ENCODE measurements around the gene PPM1L.

Gene PPM1L

GRCh38 chr3:161049683-161050248 is 293.7 kb downstream of the PPM1L start:
- FAIRE-seq (peak; percentile 50), DNase-seq (ENCODE audit: insufficient read length, low spot score) (no peak)
- no peak for TF ChIP-seq SPI1 (IDR thresholded peaks at IDR 0.05; ENCODE audit: low read depth, low read length)
- TF ChIP-seq POU2F2 (IDR thresholded peaks at IDR 0.05; ENCODE audit: low read depth, low read length) = no peak
- no peak for TF ChIP-seq TAF1 (IDR thresholded peaks at IDR 0.05; ENCODE audit: low read depth, low read length)
- no peak for TF ChIP-seq POLR2A (IDR thresholded peaks at IDR 0.05; ENCODE audit: low read depth, low read length)
- TF ChIP-seq POLR2AphosphoS5 (IDR thresholded peaks at IDR 0.05; ENCODE audit: low read depth, low read length) = no peak
- no peak for TF ChIP-seq PAX5 (IDR thresholded peaks at IDR 0.05; ENCODE audit: insufficient read depth, low read length, severe bottlenecking)

GRCh38 chr3:161050935-161051334 is 294.9 kb downstream of the PPM1L start:
- FAIRE-seq = peak; percentile 41
- DNase-seq (ENCODE audit: insufficient read length, low spot score) = no peak
- TF ChIP-seq POLR2AphosphoS5 (IDR thresholded peaks at IDR 0.05; ENCODE audit: low read depth, low read length) (no peak), SPI1 (IDR thresholded peaks at IDR 0.05; ENCODE audit: low read depth, low read length) (peak; percentile 72), TAF1 (IDR thresholded peaks at IDR 0.05; ENCODE audit: low read depth, low read length) (no peak), PAX5 (IDR thresholded peaks at IDR 0.05; ENCODE audit: insufficient read depth, low read length, severe bottlenecking) (no peak), POLR2A (IDR thresholded peaks at IDR 0.05; ENCODE audit: low read depth, low read length) (no peak), POU2F2 (IDR thresholded peaks at IDR 0.05; ENCODE audit: low read depth, low read length) (no peak)

- DNase-seq (ENCODE audit: insufficient read length, low spot score) (no peak), FAIRE-seq (no peak)
- no peak for TF ChIP-seq POLR2A (IDR thresholded peaks at IDR 0.05; ENCODE audit: low read depth, low read length)
- TF ChIP-seq TAF1 (IDR thresholded peaks at IDR 0.05; ENCODE audit: low read depth, low read length) = no peak
- TF ChIP-seq POU2F2 (IDR thresholded peaks at IDR 0.05; ENCODE audit: low read depth, low read length) = no peak
- TF ChIP-seq POLR2AphosphoS5 (IDR thresholded peaks at IDR 0.05; ENCODE audit: low read depth, low read length) = no peak
- no peak for TF ChIP-seq PAX5 (IDR thresholded peaks at IDR 0.05; ENCODE audit: insufficient read depth, low read length, severe bottlenecking)
- TF ChIP-seq SPI1 (IDR thresholded peaks at IDR 0.05; ENCODE audit: low read depth, low read length) = no peak
Observed at GRCh38 chr3:161051856-161052255, 295.8 kb downstream of the PPM1L start.

GRCh38 chr3:161054860-161055604 is 299.0 kb downstream of the PPM1L start:
- no peak for TF ChIP-seq SPI1 (IDR thresholded peaks at IDR 0.05; ENCODE audit: low read depth, low read length)
- TF ChIP-seq PAX5 (IDR thresholded peaks at IDR 0.05; ENCODE audit: insufficient read depth, low read length, severe bottlenecking) = no peak
- no peak for TF ChIP-seq TAF1 (IDR thresholded peaks at IDR 0.05; ENCODE audit: low read depth, low read length)
- TF ChIP-seq POLR2AphosphoS5 (IDR thresholded peaks at IDR 0.05; ENCODE audit: low read depth, low read length) = no peak
- no peak for TF ChIP-seq POLR2A (IDR thresholded peaks at IDR 0.05; ENCODE audit: low read depth, low read length)
- DNase-seq (ENCODE audit: insufficient read length, low spot score) = no peak
- no peak for FAIRE-seq

GRCh38 chr3:161064413-161064812 is 308.4 kb downstream of the PPM1L start:
- TF ChIP-seq POLR2A (IDR thresholded peaks at IDR 0.05; ENCODE audit: low read depth, low read length) (no peak), POU2F2 (IDR thresholded peaks at IDR 0.05; ENCODE audit: low read depth, low read length) (peak; percentile 83; the same call in 1 of the 2 replicates)
- FAIRE-seq = peak; percentile 55
- no peak for DNase-seq (ENCODE audit: insufficient read length, low spot score)

GRCh38 chr3:161066930-161067329 is 310.9 kb downstream of the PPM1L start:
- FAIRE-seq (peak; percentile 55), DNase-seq (ENCODE audit: insufficient read length, low spot score) (no peak)
- TF ChIP-seq SPI1 (IDR thresholded peaks at IDR 0.05; ENCODE audit: low read depth, low read length) (no peak), PAX5 (IDR thresholded peaks at IDR 0.05; ENCODE audit: insufficient read depth, low read length, severe bottlenecking) (no peak), POU2F2 (IDR thresholded peaks at IDR 0.05; ENCODE audit: low read depth, low read length) (no peak), POLR2A (IDR thresholded peaks at IDR 0.05; ENCODE audit: low read depth, low read length) (no peak), POLR2AphosphoS5 (IDR thresholded peaks at IDR 0.05; ENCODE audit: low read depth, low read length) (no peak), TAF1 (IDR thresholded peaks at IDR 0.05; ENCODE audit: low read depth, low read length) (no peak)

- no peak for TF ChIP-seq POLR2A (IDR thresholded peaks at IDR 0.05; ENCODE audit: low read depth, low read length)
- no peak for TF ChIP-seq SPI1 (IDR thresholded peaks at IDR 0.05; ENCODE audit: low read depth, low read length)
- TF ChIP-seq PAX5 (IDR thresholded peaks at IDR 0.05; ENCODE audit: insufficient read depth, low read length, severe bottlenecking) = no peak
- no peak for TF ChIP-seq POLR2AphosphoS5 (IDR thresholded peaks at IDR 0.05; ENCODE audit: low read depth, low read length)
- TF ChIP-seq TAF1 (IDR thresholded peaks at IDR 0.05; ENCODE audit: low read depth, low read length) = no peak
- TF ChIP-seq POU2F2 (IDR thresholded peaks at IDR 0.05; ENCODE audit: low read depth, low read length) = no peak
- no peak for DNase-seq (ENCODE audit: insufficient read length, low spot score)
- peak; percentile 88 for FAIRE-seq
Observed at GRCh38 chr3:161067335-161067734, 311.3 kb downstream of the PPM1L start.

- FAIRE-seq (peak; percentile 98), DNase-seq (ENCODE audit: insufficient read length, low spot score) (peak; percentile 13)
- TF ChIP-seq SPI1 (IDR thresholded peaks at IDR 0.05; ENCODE audit: low read depth, low read length) (peak; percentile 93), POU2F2 (IDR thresholded peaks at IDR 0.05; ENCODE audit: low read depth, low read length) (peak; percentile 47; the same call in 1 of the 2 replicates), POLR2AphosphoS5 (IDR thresholded peaks at IDR 0.05; ENCODE audit: low read depth, low read length) (peak; percentile 23; the same call in 1 of the 2 replicates), PAX5 (IDR thresholded peaks at IDR 0.05; ENCODE audit: insufficient read depth, low read length, severe bottlenecking) (peak; percentile 67), POLR2A (IDR thresholded peaks at IDR 0.05; ENCODE audit: low read depth, low read length) (no peak), TAF1 (IDR thresholded peaks at IDR 0.05; ENCODE audit: low read depth, low read length) (no peak)
Observed at GRCh38 chr3:161069511-161070251, 313.6 kb downstream of the PPM1L start.

GRCh38 chr3:161070252-161070930 is 314.4 kb downstream of the PPM1L start:
- FAIRE-seq (no peak), DNase-seq (ENCODE audit: insufficient read length, low spot score) (no peak)
- TF ChIP-seq SPI1 (IDR thresholded peaks at IDR 0.05; ENCODE audit: low read depth, low read length) = no peak
- no peak for TF ChIP-seq POU2F2 (IDR thresholded peaks at IDR 0.05; ENCODE audit: low read depth, low read length)
- TF ChIP-seq TAF1 (IDR thresholded peaks at IDR 0.05; ENCODE audit: low read depth, low read length) = no peak
- no peak for TF ChIP-seq POLR2A (IDR thresholded peaks at IDR 0.05; ENCODE audit: low read depth, low read length)
- no peak for TF ChIP-seq POLR2AphosphoS5 (IDR thresholded peaks at IDR 0.05; ENCODE audit: low read depth, low read length)
- no peak for TF ChIP-seq PAX5 (IDR thresholded peaks at IDR 0.05; ENCODE audit: insufficient read depth, low read length, severe bottlenecking)

Measured in GM12891 (cell line).